Left cardiac atrium (tissue), 4 donors: ENCODE measurements around the gene PCNT. TPM values are rescaled to one million over a fixed set of nuclear protein-coding genes. Genes with fewer than 3 reads are reported as not detected.
"Not testable (repeated sequence)": the region's sequence is repeated elsewhere in the genome, so short reads cannot be mapped to it uniquely, and the experiment has no call there.

Experiments
- ATAC-seq, 2 donors: fragments of 200-7000 bp; cut with Tn5 transposase; one replicate each; pipeline ENCODE4 v1.9.1; 2020; ENCODE audit warnings: mild to moderate bottlenecking in 2 of 2, moderate library complexity in 2 of 2
- DNase-seq: peaks from one replicate; pipeline ENCODE4 v3.0.0-alpha.2; 2020
- intact Hi-C, 2 donors: fragments of 100-400 bp; cut with DNase I; formaldehyde crosslinking; loops; one replicate each; pipeline versions ENCODE4 v1.14.1 to v1.15.1; 2022 to 2023
- total RNA-seq, 2 donors: library from RNA; stranded (reverse); fragmentation: NEBNext Ultra II Directional; extraction: Animal tissue kit (Norgen Biotek cat#: 25700); gene quantifications; one replicate each; pipeline ENCODE4 v1.2.1, GENCODE V29; 2021
- donor health status: DM: no; HTN: yes; CAD: no.
- donor health status: DM: no; HTN: yes; CAD: no; lungs with severe emphysema.
- donor health status: DM: yes; HTN: yes; CAD: no.
- donor health status: Dilated cardiomyopathy.

PCNT gene
- total RNA-seq, 2 donors from 2014 or later: 31.8 to 50.2 TPM

GRCh38 chr21:46457801-46458314, 133.9 kb downstream of the PCNT start:
- intact Hi-C loops: no loop called here
- ATAC-seq (peak; percentile 12 to 22), DNase-seq (no peak)

GRCh38 chr21:46458315-46459023, 134.5 kb downstream of the PCNT start, which contains the start of gene DIP2A:
Gene DIP2A (plus strand): TSS chr21:46458891. CDS start chr21:46459132, 241 bp downstream.
- peak; percentile 96 to 97 for ATAC-seq
- peak; percentile 96 for DNase-seq
- intact Hi-C loops: no loop called here

GRCh38 chr21:46459024-46459355, 135.0 kb downstream of the PCNT start:
- ATAC-seq: no peak
- intact Hi-C loops: no loop called here
- DNase-seq: no peak

GRCh38 chr21:46459356-46460112, 135.6 kb downstream of the PCNT start:
- ATAC-seq (peak in 1 of 2 donors; percentile 25), DNase-seq (peak; percentile 67)
- intact Hi-C loops: no loop called here

- no peak for ATAC-seq
- intact Hi-C loops: no loop called here
Measured at GRCh38 chr21:46461909-46462308, 138.0 kb downstream of the PCNT start.

GRCh38 chr21:46465153-46465552, 141.2 kb downstream of the PCNT start:
- intact Hi-C loops, DNase-seq, ATAC-seq: not testable (repeated sequence)

More at GRCh38 chr21:46461909-46462308, 138.0 kb downstream of the PCNT start:
- no peak for DNase-seq

GRCh38 chr21:46465651-46466050, 141.7 kb downstream of the PCNT start:
- ATAC-seq (no peak), DNase-seq (no peak)
- intact Hi-C loops: no loop called here

- intact Hi-C loops: no loop called here
- no peak for ATAC-seq
Measured at GRCh38 chr21:46468108-46468774, 144.3 kb downstream of the PCNT start.

GRCh38 chr21:46469275-46469674, 145.3 kb downstream of the PCNT start:
- ATAC-seq (no peak), DNase-seq (no peak)
- intact Hi-C loops: no loop called here

More at GRCh38 chr21:46468108-46468774, 144.3 kb downstream of the PCNT start:
- no peak for DNase-seq

- ATAC-seq (no peak), DNase-seq (no peak)
- intact Hi-C loops: no loop called here
Measured at GRCh38 chr21:46471514-46471913, 147.6 kb downstream of the PCNT start.

GRCh38 chr21:46472246-46472645, 148.3 kb downstream of the PCNT start:
- ATAC-seq (peak; percentile 23 to 63), DNase-seq (no peak)
- intact Hi-C loops: no loop called here

- DNase-seq (no peak), ATAC-seq (no peak)
- intact Hi-C loops: no loop called here
Measured at GRCh38 chr21:46474382-46474781, 150.4 kb downstream of the PCNT start.

GRCh38 chr21:46475296-46475695, 151.3 kb downstream of the PCNT start:
- intact Hi-C loops: no loop called here
- DNase-seq (no peak), ATAC-seq (no peak)

- ATAC-seq: peak; percentile 44 to 85
- no peak for DNase-seq
- intact Hi-C loops: no loop called here
Measured at GRCh38 chr21:46477765-46478164, 153.8 kb downstream of the PCNT start.

- DNase-seq: no peak
- intact Hi-C loops: no loop called here
- peak in 1 of 2 donors; percentile 42 for ATAC-seq
Measured at GRCh38 chr21:46478910-46479309, 155.0 kb downstream of the PCNT start.

- DNase-seq (no peak), ATAC-seq (no peak)
- intact Hi-C loops: no loop called here
Measured at GRCh38 chr21:46480466-46480865, 156.5 kb downstream of the PCNT start.

- ATAC-seq (no peak), DNase-seq (no peak)
- intact Hi-C loops: no loop called here
Measured at GRCh38 chr21:46482225-46482845, 158.4 kb downstream of the PCNT start.

GRCh38 chr21:46482846-46483231, 158.9 kb downstream of the PCNT start:
- ATAC-seq: no peak
- no peak for DNase-seq
- intact Hi-C loops: no loop called here
